K562 (cell line): ENCODE data around the gene HSPA4L. TPM values are rescaled to one million over a fixed set of nuclear protein-coding genes. Genes with fewer than 3 reads are reported as not detected.

Experiments used
- ATAC-seq: fragments of 200-7000 bp; cut with Tn5 transposase; 3 replicates; pipeline ENCODE4 v1.9.1; 2020; ENCODE audit warnings: moderate library complexity
- BruUV-seq: library from RNA; stranded (reverse); fragments of 400-500 nt; replicated peaks from 2 replicates; lab custom pipeline; 2021; lab: Mats Ljungman, UMichigan
- CTCF ChIA-PET: fragments of 300-600 bp; formaldehyde crosslinking; extraction: SDS; loops from one replicate; lab custom pipeline; 2021; ENCODE audit warnings: low intra/inter-chr PET ratio; lab: Yijun Ruan, JAX
- POLR2A ChIA-PET: fragments of 300-600, 350-650 bp; sonication (Branson Sonifier 250); formaldehyde crosslinking; extraction: SDS; loops from one replicate; lab custom pipeline; 2021; ENCODE audit warnings: antibody characterized with exemption, inconsistent platforms; lab: Yijun Ruan, JAX
- DNase-seq, 4 experiments: peaks; one replicate each; pipeline versions ENCODE4 v3.0.0 to v3.0.0-alpha.2; 2011 to 2018; ENCODE audit warnings: low spot score in 3 of 4, mixed read lengths in 3 of 4; ENCODE audit errors: extremely low read depth in 1 of 4
- FAIRE-seq: peaks from 2 replicates; lab custom pipeline; 2011; peaks lifted over from hg19 to GRCh38; lab: Jason Lieb, UNC
- H2AFZ ChIP-seq: 2 replicates; pipeline ENCODE4 v1.6.0; 2011; ENCODE audit warnings: low read depth, low read length, control low read depth, inconsistent platforms
- H3K27ac ChIP-seq: fragments of 200-600 bp; 3 replicates; pipeline ENCODE4 v1.8.0; 2011; ENCODE audit warnings: low read depth, mild to moderate bottlenecking, control low read depth, inconsistent platforms, low read length, moderate library complexity, mixed read lengths; ENCODE audit errors: extremely low read depth
- H3K27me3 ChIP-seq, 2 experiments: fragments of 300-600 bp in 1 of 2; 2 replicates in 1 of 2; 3 replicates in 1 of 2; pipeline versions ENCODE4 v1.6.0 to v1.8.0; 2011; ENCODE audit warnings: inconsistent platforms in 2 of 2, low read length in 2 of 2, mild to moderate bottlenecking in 1 of 2, mixed read lengths in 1 of 2, moderate library complexity in 1 of 2; ENCODE audit not compliant: control insufficient read depth in 2 of 2, insufficient read depth in 2 of 2
- H3K36me3 ChIP-seq: fragments of 300-600 bp; 3 replicates; pipeline ENCODE4 v1.8.0; 2011; ENCODE audit warnings: mild to moderate bottlenecking, low read length, inconsistent platforms; ENCODE audit not compliant: control insufficient read depth, insufficient read depth
- H3K4me1 ChIP-seq, 2 experiments: fragments of 200-600 bp in 1 of 2; replicated peaks in 1 of 2; 2 replicates in 1 of 2; 3 replicates in 1 of 2; pipeline versions ENCODE4 v1.5.1 to v1.8.0; 2011; ENCODE audit warnings: inconsistent platforms in 2 of 2, low read length in 2 of 2, mild to moderate bottlenecking in 1 of 2, mixed read lengths in 1 of 2, moderate library complexity in 1 of 2; ENCODE audit not compliant: control insufficient read depth in 2 of 2, insufficient read depth in 2 of 2
- H3K4me2 ChIP-seq: 2 replicates; pipeline ENCODE4 v1.6.1; 2011; ENCODE audit warnings: low read length, control low read depth, inconsistent platforms, mixed read lengths; ENCODE audit not compliant: insufficient read depth
- H3K4me3 ChIP-seq: fragments of 200-600 bp; sonication (generic), shearing (Covaris generic); 2 replicates; pipeline ENCODE4 v1.5.1; 2016; ENCODE audit warnings: control low read depth, inconsistent platforms
- H3K79me2 ChIP-seq: fragments of 200-600 bp; 3 replicates; pipeline ENCODE4 v1.8.0; 2011; ENCODE audit warnings: low read length, inconsistent platforms; ENCODE audit not compliant: control insufficient read depth, insufficient read depth
- H3K9ac ChIP-seq, 2 experiments: 2 replicates each; pipeline versions ENCODE4 v1.6.0 to v1.6.1; 2011; ENCODE audit warnings: low read depth in 2 of 2, low read length in 2 of 2, control low read depth in 1 of 2, inconsistent platforms in 1 of 2, mild to moderate bottlenecking in 1 of 2, mixed read lengths in 1 of 2; ENCODE audit not compliant: insufficient read depth in 1 of 2
- H3K9me1 ChIP-seq: one replicate; pipeline ENCODE4 v1.6.0; 2011; ENCODE audit warnings: inconsistent platforms, mild to moderate bottlenecking, low read length, moderate library complexity; ENCODE audit not compliant: control insufficient read depth, insufficient read depth
- H3K9me3 ChIP-seq: replicated peaks from 2 replicates; pipeline ENCODE4 v1.5.1; 2011; ENCODE audit warnings: low read depth, low read length, inconsistent platforms; ENCODE audit not compliant: control insufficient read depth, insufficient read depth
- H4K20me1 ChIP-seq: replicated peaks from 2 replicates; pipeline ENCODE4 v1.6.1; 2011; ENCODE audit warnings: low read length, inconsistent platforms, mixed read lengths; ENCODE audit not compliant: control insufficient read depth, insufficient read depth
- EZH2 ChIP-seq: IDR thresholded peaks from 2 replicates; pipeline ENCODE4 v1.6.1; 2012; ENCODE audit warnings: low read depth, mild to moderate bottlenecking, inconsistent platforms, low read length, borderline replicate concordance
- GTF2E2 ChIP-seq: fragments of 200-800 bp; sonication (Bioruptor generic); IDR thresholded peaks from 2 replicates; pipeline ENCODE4 v1.6.1; 2016; ENCODE audit warnings: missing genetic modification characterization, missing compliant biosample characterization
- ILK ChIP-seq: fragments of 450-650 bp; IDR thresholded peaks from 2 replicates; pipeline ENCODE4 v1.6.1; 2016; ENCODE audit warnings: missing genetic modification characterization, low read depth, mild to moderate bottlenecking, missing compliant biosample characterization, moderate library complexity, borderline replicate concordance
- JUN ChIP-seq, 2 experiments: sonication (generic) in 1 of 2; formaldehyde crosslinking in 1 of 2; IDR thresholded peaks; 2 replicates each; pipeline versions ENCODE4 v1.6.1 to v1.8.0; 2012 to 2022; ENCODE audit warnings: borderline replicate concordance in 2 of 2, mild to moderate bottlenecking in 2 of 2, improper control_type of control experiment in 1 of 2, low read depth in 1 of 2, low read length in 1 of 2, missing genetic modification reagents in 1 of 2
- KDM4B ChIP-seq, 2 experiments: fragments of 450-650 bp in 1 of 2; sonication (generic) in 1 of 2; IDR thresholded peaks; 2 replicates each; pipeline ENCODE4 v1.6.1; 2016 to 2017; ENCODE audit warnings: borderline replicate concordance in 2 of 2, antibody characterized with exemption in 1 of 2, low read depth in 1 of 2, mild to moderate bottlenecking in 1 of 2
- MCM2 ChIP-seq: fragments of 450-650 bp; IDR thresholded peaks from 2 replicates; pipeline ENCODE4 v1.6.1; 2017; ENCODE audit warnings: low read depth, mild to moderate bottlenecking
- MTA3 ChIP-seq: fragments of 450-650 bp; formaldehyde crosslinking; IDR thresholded peaks from 2 replicates; pipeline ENCODE4 v1.6.1; 2017; ENCODE audit warnings: mild to moderate bottlenecking, borderline replicate concordance
- NR2C2 ChIP-seq, 2 experiments: fragments of 200-800 bp in 1 of 2; sonication (Bioruptor generic) in 1 of 2; sonication (generic) in 1 of 2; formaldehyde crosslinking in 1 of 2; IDR thresholded peaks; 2 replicates each; pipeline versions ENCODE4 v1.6.1 to v1.8.0; 2016 to 2022; ENCODE audit warnings: mild to moderate bottlenecking in 1 of 2, missing compliant biosample characterization in 1 of 2, missing genetic modification characterization in 1 of 2, missing genetic modification reagents in 1 of 2
- RBM25 ChIP-seq: fragments of 200-400 bp; formaldehyde crosslinking; IDR thresholded peaks from 2 replicates; pipeline ENCODE4 v1.6.1; 2018; ENCODE audit warnings: low read length, low read depth, moderate library complexity; ENCODE audit not compliant: severe bottlenecking
- SMARCA4 ChIP-seq: fragments of 450-650 bp; IDR thresholded peaks from 2 replicates; pipeline ENCODE4 v1.6.1; 2016
- ZBTB34 ChIP-seq: fragments of 250-450 bp; sonication (Bioruptor Pico); IDR thresholded peaks from 2 replicates; pipeline ENCODE4 v1.8.0; 2021; ENCODE audit warnings: mild to moderate bottlenecking, moderate library complexity
- ZNF766 ChIP-seq: fragments of 200-800 bp; sonication (Bioruptor generic); conservative IDR thresholded peaks from 2 replicates; pipeline ENCODE4 v1.6.1; 2016; ENCODE audit warnings: missing genetic modification characterization, missing compliant biosample characterization
- WGBS: fragments of 100-300 bp; shearing (Covaris generic); methylation state at CpG from one replicate; pipeline ENCODE4 v1.1.6; 2016; ENCODE audit warnings: low coverage, mixed read lengths; ENCODE audit not compliant: insufficient coverage; ENCODE audit errors: missing lambda C conversion rate; 5-methylcytosine and 5-hydroxymethylcytosine counted together
- in situ Hi-C: fragments of 300-500 bp; cut with MboI; formaldehyde crosslinking; loops from 4 replicates; pipeline ENCODE4 v1.15.0; 2018; ENCODE audit warnings: inconsistent platforms, mixed read lengths
- intact Hi-C: fragments of 100-400 bp; cut with micrococcal nuclease; formaldehyde crosslinking; loops from 2 replicates; pipeline ENCODE4 v1.14.2; 2022
- polyA plus RNA-seq, 8 experiments: library from polyadenylated mRNA; depleted of rRNA in 4 of 8; stranded (reverse) in 5 of 8; unstranded in 3 of 8; fragments of >200 nt; fragmentation: Nextera tagmentation in 2 of 8; fragmentation: Illumina TruSeq in 1 of 8; extraction: Ambion mirVana in 2 of 8; extraction: Trizol in 1 of 8; gene quantifications; 2 replicates each; pipeline versions ENCODE4 v1.2.1 to v1.2.3, GENCODE V29; 2011 to 2014; ENCODE audit warnings: inconsistent platforms in 1 of 8, missing spikeins in 1 of 8
- total RNA-seq, 7 experiments: library from RNA; depleted of rRNA in 6 of 7; stranded (reverse); fragments of >200 nt in 6 of 7; fragmentation: Illumina TruSeq in 2 of 7; extraction: Trizol in 2 of 7; gene quantifications; 2 replicates each; pipeline versions ENCODE4 v1.2.1 to v1.2.3, GENCODE V29; 2011 to 2021; ENCODE audit warnings: low replicate concordance in 1 of 7

The HSPA4L gene
- total and polyA plus RNA-seq, 9 of the 15 experiments (the other 6 are each of a cell fraction or from before 2014, with no cell fraction given): 12.3 to 37.0 (median 21.7) TPM

- Histone ChIP-seq H3K36me3 (no peaks in the 10 kb centered on the region), H3K27ac (no peak overlapping the region), H3K9me3 (no peaks in the 10 kb centered on the region), H3K4me1 (peaks cover 7 to 9% of the 10 kb centered on the region in 2 experiments; a peak in 3 of 5 replicates), H3K4me3 (no peak overlapping the region), H3K4me2 (no peak overlapping the region), H3K27me3 (no peaks in the 10 kb centered on the region), H3K9ac (no peak overlapping the region), H4K20me1 (no peaks in the 10 kb centered on the region), H3K79me2 (no peaks in the 10 kb centered on the region), H2AFZ (no peak overlapping the region), H3K9me1 (no peaks in the 10 kb centered on the region)
- intact Hi-C loops: no loop called here
- BruUV-seq: no TSS peak
- no peak for FAIRE-seq
- CTCF ChIA-PET: no interaction called here
- in situ Hi-C loops: no loop called here
- ATAC-seq: peak; percentile 45
- DNase-seq: no peak
- POLR2A ChIA-PET: no interaction called here
- no peak for TF ChIP-seq MCM2
- TF ChIP-seq ILK (tag): no peak
- no peak for TF ChIP-seq SMARCA4
- TF ChIP-seq RBM25: no peak
- no peak for TF ChIP-seq KDM4B (IDR thresholded peaks at IDR 0.05; ENCODE audit: borderline replicate concordance in 2 of 2, low read depth in 1 of 2)
Observed at GRCh38 chr4:127870281-127870680, 88.2 kb downstream of the HSPA4L start.

- ChIA-PET CTCF (no interaction called here), POLR2A (interaction anchor here (0.7 kb wide), 1 partner anchor 11 kb away, joined by 3 read pairs; no protein-coding TSS in a partner anchor)
- 6% methylated on average over 3 of the region's 3 CpGs for WGBS
- Histone ChIP-seq H3K9ac (peak overlapping the region in 1 of 2 experiments; percentile 82; a peak in 1 of 4 replicates), H3K4me3 (no peak overlapping the region), H2AFZ (no peak overlapping the region), H3K4me2 (no peak overlapping the region), H3K4me1 (peaks cover 7 to 9% of the 10 kb centered on the region in 2 experiments; a peak in 3 of 5 replicates), H3K36me3 (no peaks in the 10 kb centered on the region), H3K27me3 (no peaks in the 10 kb centered on the region), H3K27ac (no peak overlapping the region), H3K9me1 (no peaks in the 10 kb centered on the region), H3K79me2 (no peaks in the 10 kb centered on the region), H4K20me1 (no peaks in the 10 kb centered on the region), H3K9me3 (no peaks in the 10 kb centered on the region)
- FAIRE-seq (peak; percentile 32), DNase-seq (peak in 2 of 4 experiments; percentile 44 to 70), ATAC-seq (peak; percentile 84)
- no TSS peak for BruUV-seq
- in situ Hi-C loops: no loop called here
- intact Hi-C loops: no loop called here
- TF ChIP-seq MTA3: 0 out of 2 replicates have a peak, but pooled peaks have one; percentile 50
- TF ChIP-seq EZH2: no peak
- no peak for TF ChIP-seq ZNF766 (CRISPR knock-in tag)
- no peak for TF ChIP-seq ZBTB34 (CRISPR knock-in tag)
- peak; percentile 56; the same call in 1 of the 2 replicates for TF ChIP-seq JUN (IDR thresholded peaks at IDR 0.05; ENCODE audit: borderline replicate concordance, low read depth, low read length)
- no peak for TF ChIP-seq JUN (CRISPR knock-in tag; IDR thresholded peaks at IDR 0.05; ENCODE audit: borderline replicate concordance)
- no peak for TF ChIP-seq GTF2E2 (tag)
- TF ChIP-seq NR2C2 (CRISPR knock-in tag; IDR thresholded peaks at IDR 0.05): no peak
- no peak for TF ChIP-seq NR2C2 (tag; IDR thresholded peaks at IDR 0.05)
Observed at GRCh38 chr4:127870688-127871087, 88.6 kb downstream of the HSPA4L start.
